Hepatic stellate cell (primary cell): ENCODE measurements around the gene CC2D2B.
"Not testable (repeated sequence)": the region's sequence is repeated elsewhere in the genome, so short reads cannot be mapped to it uniquely, and the experiment has no call there.

ENCODE experiments used
- DNase-seq: peaks from one replicate; pipeline ENCODE4 v3.0.0; 2011; ENCODE audit warnings: low spot score

The CC2D2B gene

GRCh38 chr10:95905897-95906580 lies 1.7 kb upstream of the CC2D2B start:
- DNase-seq: not testable (repeated sequence)

- peak; percentile 47 for DNase-seq
These were observed 909 bp upstream of the CC2D2B start for GRCh38 chr10:95906677-95907455.

GRCh38 chr10:95908450-95908849 lies 675 bp downstream of the CC2D2B start:
- DNase-seq: no peak

GRCh38 chr10:95909561-95909960 lies 1.8 kb downstream of the CC2D2B start:
- DNase-seq: no peak

- DNase-seq: not testable (repeated sequence)
These were observed 8.3 kb downstream of the CC2D2B start for GRCh38 chr10:95916039-95916438.

GRCh38 chr10:95920798-95921426 lies 13.1 kb downstream of the CC2D2B start:
- no peak for DNase-seq

- no peak for DNase-seq
These were observed 17.3 kb downstream of the CC2D2B start for GRCh38 chr10:95925033-95925432.

- DNase-seq: no peak
These were observed 27.7 kb downstream of the CC2D2B start for GRCh38 chr10:95935429-95935828.

- DNase-seq: no peak
These were observed 33.3 kb downstream of the CC2D2B start for GRCh38 chr10:95941115-95941514.

GRCh38 chr10:95963202-95963990 lies 55.6 kb downstream of the CC2D2B start:
- DNase-seq: no peak

GRCh38 chr10:95963991-95964389 lies 56.2 kb downstream of the CC2D2B start:
- DNase-seq: no peak

GRCh38 chr10:95964756-95965155 lies 57.0 kb downstream of the CC2D2B start:
- no peak for DNase-seq

- no peak for DNase-seq
These were observed 68.8 kb downstream of the CC2D2B start for GRCh38 chr10:95976362-95977229.

- no peak for DNase-seq
These were observed 74.4 kb downstream of the CC2D2B start for GRCh38 chr10:95982200-95982599.

- no peak for DNase-seq
These were observed 80.1 kb downstream of the CC2D2B start for GRCh38 chr10:95987685-95988426.

- DNase-seq: no peak
These were observed 80.9 kb downstream of the CC2D2B start for GRCh38 chr10:95988702-95989101.

- not testable (repeated sequence) for DNase-seq
These were observed 86.6 kb downstream of the CC2D2B start for GRCh38 chr10:95994376-95994775.

- no peak for DNase-seq
These were observed 90.5 kb downstream of the CC2D2B start for GRCh38 chr10:95998255-95998784.

GRCh38 chr10:96013956-96014355 lies 106.2 kb downstream of the CC2D2B start:
- DNase-seq: no peak

- no peak for DNase-seq
These were observed 106.8 kb downstream of the CC2D2B start for GRCh38 chr10:96014473-96015102.
